Uterus (tissue), 2 donors: ENCODE results near the gene MED12.

Source experiments
- CTCF ChIP-seq, 4 experiments: fragments of 200-600 bp in 2 of 4; fragments of 450-650 bp in 2 of 4; sonication (generic) in 2 of 4; IDR thresholded peaks; one replicate each; pipeline ENCODE4 v1.5.1; 2016 to 2019; ENCODE audit warnings: antibody characterized with exemption in 4 of 4, mild to moderate bottlenecking in 2 of 4, moderate library complexity in 1 of 4
- POLR2A ChIP-seq, 2 donors: fragments of 450-650 bp; IDR thresholded peaks; one replicate each; pipeline ENCODE4 v1.6.1; 2016; ENCODE audit warnings: antibody characterized with exemption in 2 of 2, mild to moderate bottlenecking in 1 of 2, moderate library complexity in 1 of 2

GRCh38 chrX:71140440-71140839 lies 22.0 kb downstream of the MED12 start:
- TF ChIP-seq CTCF (IDR thresholded peaks at IDR 0.05) (no peak), POLR2A (IDR thresholded peaks at IDR 0.05) (no peak)
